Superior temporal gyrus (tissue), 1 donor: ENCODE results near the gene THSD4.

Source experiments
- DNase-seq: peaks from one replicate; pipeline ENCODE4 v3.0.0-alpha.2; 2016; ENCODE audit errors: extremely low spot score

THSD4 gene

GRCh38 chr15:71577071-71577470 lies 461.8 kb downstream of the THSD4 start:
- DNase-seq = no peak

DNA sequence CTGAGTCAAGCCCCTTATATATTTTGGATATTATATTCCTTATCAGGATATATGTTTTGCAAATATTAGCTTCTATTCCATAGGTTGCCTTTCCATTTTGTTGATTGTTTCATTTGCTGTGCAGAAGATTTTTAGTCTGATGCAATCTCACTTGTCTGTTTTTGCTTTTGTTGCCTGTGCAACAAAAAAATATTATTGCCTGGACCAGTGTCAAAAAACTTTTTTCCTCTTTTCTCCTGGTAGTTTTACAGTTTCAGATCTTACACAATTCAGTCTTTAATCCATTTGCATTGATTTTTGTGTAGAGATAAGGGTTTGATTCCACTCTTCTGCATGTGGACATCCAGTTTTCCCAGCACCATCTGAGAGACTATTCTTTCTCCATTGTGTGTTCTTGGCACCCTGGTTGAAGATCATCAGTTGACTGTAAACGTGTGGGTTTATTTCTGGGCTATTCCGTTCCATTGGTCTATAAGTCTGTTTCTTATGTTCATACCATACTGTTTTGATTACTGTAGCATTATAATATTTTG lies 466.2 kb downstream of the THSD4 start:
- no peak for DNase-seq

- no peak for DNase-seq
Observed at GRCh38 chr15:71585159-71585558, 469.9 kb downstream of the THSD4 start.

- no peak for DNase-seq
Observed at GRCh38 chr15:71586463-71586862, 471.2 kb downstream of the THSD4 start.

DNA sequence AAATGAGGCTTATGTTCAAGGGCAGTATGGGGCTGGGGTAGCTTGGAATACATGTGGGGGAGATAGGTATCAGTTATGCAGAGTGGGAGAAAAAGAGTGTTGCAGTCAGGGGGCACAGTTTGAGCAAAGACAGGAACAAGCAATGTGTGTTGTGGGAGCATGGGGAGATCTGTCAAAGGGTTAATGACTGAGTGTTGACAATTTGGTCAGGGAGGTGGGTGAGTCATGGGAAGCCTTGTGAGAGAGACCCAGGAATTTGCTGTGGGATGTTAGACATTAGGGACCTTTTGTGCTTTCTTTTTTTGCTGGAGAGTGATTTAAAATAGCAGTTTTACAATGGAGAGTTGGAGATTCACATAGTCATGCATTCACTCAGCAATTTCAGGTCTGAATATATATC lies 473.5 kb downstream of the THSD4 start:
- DNase-seq = no peak

DNA sequence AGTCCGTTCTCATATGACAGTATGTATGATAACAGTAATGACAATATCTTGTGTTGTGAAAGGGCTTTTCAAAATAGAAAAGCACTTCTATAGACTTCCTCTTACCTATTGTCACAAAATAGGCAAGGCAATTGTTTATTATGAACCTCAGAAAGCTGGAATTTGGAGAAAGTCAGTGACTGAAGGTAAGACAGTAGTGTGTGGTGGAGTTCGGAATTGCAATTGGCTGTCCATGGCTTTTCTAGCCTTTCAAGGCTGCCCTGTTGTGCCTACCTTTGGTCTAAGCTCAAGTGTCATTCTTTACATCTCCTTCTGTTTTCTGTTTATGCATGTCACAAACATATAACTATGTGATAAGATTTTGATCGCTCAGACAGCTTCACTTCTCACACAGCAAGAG lies 475.8 kb downstream of the THSD4 start:
- DNase-seq = no peak

DNA sequence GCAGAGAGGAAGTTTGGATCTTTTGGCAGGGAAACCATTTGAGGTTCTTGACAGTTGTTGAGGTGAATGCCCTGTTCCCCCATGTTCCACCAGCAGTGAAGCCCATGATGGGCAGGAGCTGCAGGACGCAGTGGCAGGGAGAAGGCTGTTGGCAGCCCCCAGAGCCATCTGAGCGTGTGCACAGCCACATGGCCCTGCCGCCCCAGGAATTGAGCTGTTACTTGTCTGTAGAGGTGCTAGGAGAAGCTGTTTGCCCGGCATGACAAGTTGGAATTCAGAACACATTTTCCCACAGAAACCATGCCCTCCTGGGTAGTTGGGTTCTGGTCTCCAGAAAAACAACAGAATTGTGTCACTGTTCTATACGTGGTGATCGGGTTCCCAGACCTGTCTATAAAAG lies 476.9 kb downstream of the THSD4 start:
- DNase-seq = no peak

- DNase-seq = no peak
Observed at GRCh38 chr15:71595846-71596553, 480.7 kb downstream of the THSD4 start.

- no peak for DNase-seq
Observed at GRCh38 chr15:71596672-71597071, 481.4 kb downstream of the THSD4 start.

DNA sequence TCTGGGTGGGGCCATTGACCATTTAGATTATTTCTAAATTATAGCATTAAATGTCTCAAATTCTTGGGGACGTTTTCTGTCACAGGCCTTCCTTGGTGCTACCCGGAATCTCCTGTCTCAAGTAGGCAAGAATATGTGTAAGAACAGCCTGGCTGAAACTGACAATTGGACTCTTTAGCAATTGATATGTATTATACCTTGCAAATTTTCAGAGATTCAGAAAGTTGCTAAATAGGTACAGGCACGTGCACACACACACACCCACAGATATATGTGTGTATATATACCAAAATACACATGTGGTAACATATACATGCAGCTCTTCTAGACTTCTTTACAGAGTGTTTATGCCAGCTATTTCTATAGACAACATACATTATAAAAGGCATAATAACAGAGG lies 481.9 kb downstream of the THSD4 start:
- DNase-seq = no peak

GRCh38 chr15:71597637-71598036 lies 482.4 kb downstream of the THSD4 start:
- no peak for DNase-seq

DNA sequence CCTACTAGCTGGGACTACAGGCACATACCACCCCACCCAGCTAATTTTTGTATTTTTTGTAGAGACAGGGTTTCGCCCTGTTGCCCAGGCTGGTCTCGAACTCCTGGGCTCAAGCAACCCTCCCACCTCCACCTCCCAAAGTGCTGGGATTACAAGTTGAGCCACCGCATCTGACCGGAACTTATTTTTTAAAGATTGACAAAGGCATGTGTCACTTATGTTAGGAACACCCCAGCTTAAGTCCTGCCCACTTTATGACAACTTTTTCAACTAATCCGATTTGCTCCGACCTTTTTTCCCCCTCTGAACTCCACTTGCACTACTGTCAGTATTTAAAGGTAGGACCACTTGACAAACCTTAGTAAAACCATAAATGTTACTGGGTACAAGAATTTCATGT lies 483.5 kb downstream of the THSD4 start:
- DNase-seq = no peak

- peak; percentile 53 for DNase-seq
Observed at GRCh38 chr15:71599418-71600151, 484.3 kb downstream of the THSD4 start.

DNA sequence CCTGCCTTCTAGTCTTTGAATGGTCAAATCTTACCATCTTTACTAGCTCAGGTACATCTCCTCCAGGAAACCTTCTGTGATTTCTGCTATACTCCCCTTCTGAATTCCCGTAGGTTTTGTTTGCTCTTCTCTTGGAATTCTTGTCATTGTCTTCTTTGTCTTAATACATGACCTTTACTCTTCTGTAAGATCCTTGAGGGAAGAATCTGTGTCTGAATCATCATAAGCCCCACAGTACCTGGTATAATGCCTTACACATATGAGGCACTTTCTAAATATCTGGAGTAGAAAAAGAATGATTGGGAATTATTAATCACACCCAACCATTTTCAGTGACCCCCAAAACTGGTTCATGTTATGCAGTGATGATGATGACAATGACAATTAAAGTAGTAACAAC lies 485.0 kb downstream of the THSD4 start:
- no peak for DNase-seq

GRCh38 chr15:71601038-71601834 lies 486.0 kb downstream of the THSD4 start:
- no peak for DNase-seq

- DNase-seq = no peak
Observed at GRCh38 chr15:71603379-71603778, 488.1 kb downstream of the THSD4 start.

DNA sequence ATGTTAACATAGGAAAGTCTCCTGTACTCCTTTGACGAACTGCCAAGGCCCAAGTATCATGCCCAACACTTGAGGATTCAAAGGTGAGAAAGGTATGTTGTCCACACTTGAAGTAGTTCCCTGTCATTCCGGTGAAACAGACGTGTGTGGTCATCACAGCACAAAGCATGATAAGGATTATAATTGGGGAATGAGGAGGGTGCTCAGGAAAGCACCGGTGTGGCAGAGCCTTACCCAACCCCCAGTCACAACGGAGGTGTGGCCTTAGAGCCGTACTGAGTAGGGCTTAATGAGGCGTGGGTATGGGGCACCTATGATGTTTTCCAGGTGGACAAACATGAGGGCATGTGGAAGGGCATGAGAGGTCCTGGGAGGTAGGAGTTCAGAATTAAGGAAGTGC lies 492.1 kb downstream of the THSD4 start:
- DNase-seq = no peak

DNA sequence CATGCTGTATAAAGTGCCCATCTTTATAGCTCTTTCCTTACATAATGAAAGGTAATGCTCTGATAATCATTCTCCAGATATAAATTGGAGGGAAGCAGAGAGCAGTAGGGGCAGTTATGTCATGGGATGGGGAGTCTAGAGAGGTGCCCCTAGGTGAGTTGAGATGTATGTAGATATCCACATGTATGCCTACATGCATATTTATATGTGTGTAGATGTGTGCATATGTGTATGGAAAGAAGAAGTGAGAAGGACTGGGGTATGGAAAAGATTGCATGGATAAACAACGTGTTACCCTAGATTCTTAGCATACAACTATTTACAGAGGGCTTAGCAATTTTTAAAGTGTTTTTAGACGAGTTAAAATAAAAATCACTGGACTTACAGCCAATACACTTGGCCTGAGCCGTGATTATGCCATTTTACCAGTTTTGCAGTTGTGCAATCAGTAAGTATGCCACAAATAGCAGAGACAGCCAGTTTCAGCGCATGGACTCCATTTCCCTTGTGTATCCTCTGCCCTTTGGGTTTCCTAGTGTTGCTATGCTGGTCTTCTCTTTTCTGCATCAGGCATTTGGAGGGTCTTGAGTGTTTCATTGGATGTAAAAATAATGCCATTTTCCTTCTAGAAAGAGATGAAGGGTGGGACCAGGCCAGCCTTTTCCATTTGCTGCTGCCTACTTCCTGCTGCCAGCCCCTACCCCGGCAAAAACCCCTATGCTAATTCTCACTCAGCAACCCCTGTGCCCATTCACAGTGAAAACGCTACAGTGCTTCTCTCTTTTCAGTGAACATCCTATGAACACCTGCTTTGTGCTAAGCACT lies 495.7 kb downstream of the THSD4 start:
- DNase-seq = no peak

DNA sequence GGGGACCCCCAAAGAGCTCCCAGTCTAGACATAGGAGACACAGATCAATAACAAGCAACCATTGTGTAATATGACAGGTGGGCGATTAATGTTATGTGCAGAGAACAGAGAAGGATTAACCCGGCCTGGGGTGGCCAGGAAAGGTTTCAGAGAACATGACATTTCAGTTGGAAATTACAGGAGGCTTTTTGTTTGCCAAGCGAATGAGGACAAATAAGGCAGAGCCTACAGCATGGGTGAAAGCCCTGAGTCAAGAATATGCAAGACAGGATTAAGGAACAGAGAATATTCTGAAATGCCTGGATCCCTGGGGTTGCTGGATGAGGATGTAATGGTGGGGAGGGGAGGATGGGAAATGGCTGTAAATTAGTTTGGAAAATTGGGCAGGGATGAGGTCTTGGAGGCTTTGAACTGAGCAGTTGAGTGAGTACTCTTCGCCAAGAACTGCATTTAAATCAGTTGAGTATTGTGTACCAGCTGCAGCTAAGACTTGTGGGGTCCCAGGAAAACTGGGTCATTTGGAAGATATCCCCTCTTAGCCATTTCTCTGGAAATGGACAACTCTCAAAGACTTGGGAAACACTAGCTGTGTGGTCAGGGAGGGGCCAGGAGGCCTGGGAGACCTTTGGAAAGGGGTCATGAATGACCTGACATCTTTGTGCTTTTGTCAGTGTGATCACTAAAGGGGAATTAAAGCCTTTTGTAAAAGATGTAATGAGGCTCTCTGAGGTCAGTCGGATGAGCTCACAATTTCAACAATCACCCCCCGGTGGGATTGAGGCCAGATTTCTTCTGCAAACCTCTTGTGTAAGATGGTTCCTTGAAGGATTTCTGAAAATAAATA lies 496.5 kb downstream of the THSD4 start:
- no peak for DNase-seq

- no peak for DNase-seq
Observed at GRCh38 chr15:71612397-71612722, 497.1 kb downstream of the THSD4 start.

GRCh38 chr15:71612869-71613268 lies 497.6 kb downstream of the THSD4 start:
- no peak for DNase-seq
